HUES6 (cell line): ENCODE measurements around the gene NR0B2.

ENCODE experiments used
- H3K27ac ChIP-seq: 2 replicates; pipeline ENCODE4 v1.7.0; 2013; ENCODE audit warnings: low read depth, mild to moderate bottlenecking, low read length, inconsistent platforms
- H3K27me3 ChIP-seq: 2 replicates; pipeline ENCODE4 v1.6.1; 2013; ENCODE audit warnings: low read length; ENCODE audit not compliant: control insufficient read depth, insufficient read depth
- H3K36me3 ChIP-seq: 2 replicates; pipeline ENCODE4 v1.6.1; 2013; ENCODE audit warnings: low read length; ENCODE audit not compliant: control insufficient read depth, insufficient read depth
- H3K4me1 ChIP-seq: 2 replicates; pipeline ENCODE4 v1.6.1; 2013; ENCODE audit warnings: low read length; ENCODE audit not compliant: control insufficient read depth, insufficient read depth
- H3K4me3 ChIP-seq: 2 replicates; pipeline ENCODE4 v1.5.1; 2013; ENCODE audit warnings: low read depth, low read length
- H3K9ac ChIP-seq: one replicate; pipeline ENCODE4 v1.6.1; 2013; ENCODE audit warnings: mild to moderate bottlenecking, low read length
- H3K9me3 ChIP-seq: 2 replicates; pipeline ENCODE4 v1.6.1; 2013; ENCODE audit warnings: low read depth, low read length; ENCODE audit not compliant: control insufficient read depth, insufficient read depth

The NR0B2 gene

GRCh38 chr1:26862781-26863684, 50.7 kb downstream of the NR0B2 start, which contains the start of gene SFN:
SFN (plus strand) TSS chr1:26863149; CDS start chr1:26863213, 64 bp downstream.
- Histone ChIP-seq H3K4me1 (peaks cover 36% of the 10 kb centered on the region), H3K36me3 (no peaks in the 10 kb centered on the region), H3K9ac (peak within 1 kb of the TSS; percentile 87), H3K9me3 (no peaks in the 10 kb centered on the region), H3K27me3 (peaks cover 14% of the 10 kb centered on the region), H3K4me3 (peak within 1 kb of the TSS; percentile 80), H3K27ac (no peak within 1 kb of the TSS)

- H3K9ac ChIP-seq, result no peak overlapping the region
- no peaks in the 10 kb centered on the region for H3K36me3 ChIP-seq
- H3K4me1 ChIP-seq, result peaks cover 33% of the 10 kb centered on the region
- peaks cover 14% of the 10 kb centered on the region for H3K27me3 ChIP-seq
- no peak overlapping the region for H3K27ac ChIP-seq
- H3K9me3 ChIP-seq, result no peaks in the 10 kb centered on the region
- H3K4me3 ChIP-seq, result no peak overlapping the region
Observed at GRCh38 chr1:26861889-26862378, 51.8 kb downstream of the NR0B2 start.
